ENCODE data around the gene POLR3A.

- no peak for TF ChIP-seq CTCF (IDR thresholded peaks at IDR 0.05; ENCODE audit: low read depth, low read length)
- no peak for TF ChIP-seq EZH2phosphoT487 (IDR thresholded peaks at IDR 0.05; ENCODE audit: low read depth)
These were observed 4.0 kb upstream of the POLR3A start for GRCh38 chr10:78033387-78033636.

Data from OCI-LY3 (cell line).